HepG2 (cell line): Measurements from ENCODE around the gene NUDCD3. TPM values are rescaled to one million over a fixed set of nuclear protein-coding genes. Genes with fewer than 3 reads are reported as not detected.

ENCODE experiments used
- ATAD3A ChIP-seq: sonication (generic); formaldehyde crosslinking; IDR thresholded peaks from 2 replicates; pipeline ENCODE4 v1.4.0; 2020; ENCODE audit warnings: missing genetic modification reagents
- DMTF1 ChIP-seq: sonication (generic); formaldehyde crosslinking; IDR thresholded peaks from 2 replicates; pipeline ENCODE4 v1.4.0; 2020; ENCODE audit warnings: mild to moderate bottlenecking, missing genetic modification reagents
- KDM1A ChIP-seq: IDR thresholded peaks from 2 replicates; pipeline ENCODE4 v1.6.1; 2016; ENCODE audit warnings: missing compliant biosample characterization
- PRPF4 ChIP-seq: fragments of 200-400 bp; formaldehyde crosslinking; IDR thresholded peaks from 2 replicates; pipeline ENCODE4 v1.6.1; 2016; ENCODE audit warnings: low read length, low read depth; ENCODE audit not compliant: poor library complexity, severe bottlenecking
- SRSF9 ChIP-seq: fragments of 200-400 bp; formaldehyde crosslinking; IDR thresholded peaks from 2 replicates; pipeline ENCODE4 v1.6.1; 2018; ENCODE audit warnings: borderline replicate concordance, mild to moderate bottlenecking, low read depth, low read length; ENCODE audit not compliant: insufficient read depth, poor library complexity, severe bottlenecking
- TCF7L2 ChIP-seq: IDR thresholded peaks from 2 replicates; pipeline ENCODE4 v1.6.1; 2011; ENCODE audit warnings: mild to moderate bottlenecking, low read depth, low read length, moderate library complexity
- THAP8 ChIP-seq: sonication (generic); formaldehyde crosslinking; IDR thresholded peaks from 2 replicates; pipeline ENCODE4 v1.5.1; 2020; ENCODE audit warnings: missing genetic modification reagents, mild to moderate bottlenecking, borderline replicate concordance
- TIGD3 ChIP-seq: sonication (generic); formaldehyde crosslinking; IDR thresholded peaks from 2 replicates; pipeline ENCODE4 v1.5.1; 2020; ENCODE audit warnings: mild to moderate bottlenecking, missing genetic modification reagents, borderline replicate concordance
- ZFP41 ChIP-seq: sonication (generic); formaldehyde crosslinking; IDR thresholded peaks from 2 replicates; pipeline ENCODE4 v1.4.0; 2020; ENCODE audit warnings: mild to moderate bottlenecking, missing genetic modification reagents, borderline replicate concordance
- ZHX1 ChIP-seq: sonication (generic); formaldehyde crosslinking; IDR thresholded peaks from 2 replicates; pipeline ENCODE4 v1.8.1; 2022; ENCODE audit warnings: low read depth, mild to moderate bottlenecking, missing genetic modification reagents
- ZKSCAN1 ChIP-seq: fragments of 150-350 bp; IDR thresholded peaks from 2 replicates; pipeline ENCODE4 v1.6.1; 2014; ENCODE audit warnings: low read length
- ZNF33A ChIP-seq: sonication (generic); formaldehyde crosslinking; IDR thresholded peaks from 2 replicates; pipeline ENCODE4 v1.5.1; 2020; ENCODE audit warnings: missing genetic modification reagents, mild to moderate bottlenecking, moderate library complexity, borderline replicate concordance
- polyA plus RNA-seq, 8 experiments: library from polyadenylated mRNA; depleted of rRNA in 3 of 8; stranded (reverse) in 7 of 8; unstranded in 1 of 8; fragments of >200 nt; fragmentation: Illumina TruSeq in 4 of 8; extraction: Trizol in 4 of 8; gene quantifications; 2 replicates each; pipeline versions ENCODE4 v1.2.1 to v1.2.3, GENCODE V29; 2011 to 2016; ENCODE audit warnings: low read depth in 4 of 8, missing spikeins in 1 of 8, mixed read lengths in 1 of 8; ENCODE audit not compliant: insufficient read depth in 1 of 8
- total RNA-seq, 5 experiments: library from RNA; depleted of rRNA; stranded (reverse); fragments of >200 nt; fragmentation: Illumina TruSeq; extraction: Trizol; gene quantifications; 2 replicates each; pipeline ENCODE4 v1.2.3, GENCODE V29; 2016; ENCODE audit warnings: low read depth in 1 of 5
- TF ChIP-seq, protein P1 (sequence below): sonication (generic); formaldehyde crosslinking; IDR thresholded peaks from 2 replicates; pipeline ENCODE4 v1.5.0; 2020; ENCODE audit warnings: missing genetic modification reagents
- TF ChIP-seq, protein P2 (sequence below): sonication (generic); formaldehyde crosslinking; IDR thresholded peaks from 2 replicates; pipeline ENCODE4 v1.4.0; 2020; ENCODE audit warnings: missing genetic modification reagents, borderline replicate concordance

NUDCD3 gene
- total and polyA plus RNA-seq, 2 of the 13 experiments (the other 11 are each of a cell fraction or from before 2014, with no cell fraction given): 20.8 to 49.9 TPM

DNA sequence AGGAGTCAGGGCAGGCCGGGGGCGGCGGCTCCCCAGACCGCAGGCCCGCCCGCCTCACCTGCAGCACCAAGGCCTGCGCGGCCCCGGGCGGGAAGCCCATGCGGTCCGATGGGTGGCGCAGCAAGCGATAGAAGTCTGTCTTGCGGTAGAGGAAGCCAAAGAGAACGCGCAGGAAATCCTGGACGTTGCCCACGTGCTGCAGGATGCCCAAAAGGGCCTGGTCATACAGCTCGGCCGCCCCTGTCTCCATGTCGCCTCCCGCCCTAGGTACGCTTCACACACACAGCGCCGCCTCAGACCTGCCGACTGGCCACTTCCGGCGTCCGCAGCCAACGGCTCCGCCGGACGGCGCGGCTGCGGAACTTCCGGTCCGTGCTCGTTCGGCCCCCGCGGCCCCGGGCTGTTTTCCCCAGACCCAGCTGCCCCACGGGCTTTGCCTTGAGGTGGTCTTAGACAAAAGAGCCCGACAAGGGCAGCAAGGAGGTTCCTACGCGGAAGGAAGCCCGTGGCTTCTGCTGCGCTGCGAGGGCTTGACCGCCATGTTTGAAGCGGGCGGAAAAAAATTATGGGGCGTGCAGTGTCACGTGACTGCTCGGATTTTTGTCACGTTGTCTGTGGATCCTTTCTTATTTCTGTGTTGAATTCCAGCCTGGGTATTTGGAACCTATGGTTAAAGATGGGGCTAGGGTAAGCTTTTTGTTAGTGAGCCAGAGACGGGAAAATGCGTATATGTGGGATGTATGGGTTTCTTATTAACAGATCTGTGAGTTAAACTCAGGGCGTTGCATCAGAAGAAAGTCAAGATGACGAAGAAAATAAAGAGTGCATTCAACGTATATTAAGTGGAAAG lies at the start of gene NUDCD3 (continued):
- TF ChIP-seq ZHX1 (CRISPR knock-in tag) (peak; percentile 67; the same call in 1 of the 2 replicates), ZNF33A (CRISPR knock-in tag) (no peak; the same call in 1 of the 2 replicates), ZFP41 (CRISPR knock-in tag) (0 out of 2 replicates have a peak, but pooled peaks have one; percentile 34), DMTF1 (CRISPR knock-in tag) (no peak), PRPF4 (no peak), ZKSCAN1 (no peak), KDM1A (CRISPR knock-in tag) (no peak), SRSF9 (no peak), TCF7L2 (no peak), ATAD3A (CRISPR knock-in tag) (no peak), THAP8 (CRISPR knock-in tag) (0 out of 2 replicates have a peak, but pooled peaks have one; percentile 67), TIGD3 (CRISPR knock-in tag) (no peak)
- TF ChIP-seq, protein P1, sequence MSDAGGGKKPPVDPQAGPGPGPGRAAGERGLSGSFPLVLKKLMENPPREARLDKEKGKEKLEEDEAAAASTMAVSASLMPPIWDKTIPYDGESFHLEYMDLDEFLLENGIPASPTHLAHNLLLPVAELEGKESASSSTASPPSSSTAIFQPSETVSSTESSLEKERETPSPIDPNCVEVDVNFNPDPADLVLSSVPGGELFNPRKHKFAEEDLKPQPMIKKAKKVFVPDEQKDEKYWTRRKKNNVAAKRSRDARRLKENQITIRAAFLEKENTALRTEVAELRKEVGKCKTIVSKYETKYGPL (CRISPR knock-in tag): 0 out of 2 replicates have a peak, but pooled peaks have one; percentile 33
- TF ChIP-seq, protein P2, sequence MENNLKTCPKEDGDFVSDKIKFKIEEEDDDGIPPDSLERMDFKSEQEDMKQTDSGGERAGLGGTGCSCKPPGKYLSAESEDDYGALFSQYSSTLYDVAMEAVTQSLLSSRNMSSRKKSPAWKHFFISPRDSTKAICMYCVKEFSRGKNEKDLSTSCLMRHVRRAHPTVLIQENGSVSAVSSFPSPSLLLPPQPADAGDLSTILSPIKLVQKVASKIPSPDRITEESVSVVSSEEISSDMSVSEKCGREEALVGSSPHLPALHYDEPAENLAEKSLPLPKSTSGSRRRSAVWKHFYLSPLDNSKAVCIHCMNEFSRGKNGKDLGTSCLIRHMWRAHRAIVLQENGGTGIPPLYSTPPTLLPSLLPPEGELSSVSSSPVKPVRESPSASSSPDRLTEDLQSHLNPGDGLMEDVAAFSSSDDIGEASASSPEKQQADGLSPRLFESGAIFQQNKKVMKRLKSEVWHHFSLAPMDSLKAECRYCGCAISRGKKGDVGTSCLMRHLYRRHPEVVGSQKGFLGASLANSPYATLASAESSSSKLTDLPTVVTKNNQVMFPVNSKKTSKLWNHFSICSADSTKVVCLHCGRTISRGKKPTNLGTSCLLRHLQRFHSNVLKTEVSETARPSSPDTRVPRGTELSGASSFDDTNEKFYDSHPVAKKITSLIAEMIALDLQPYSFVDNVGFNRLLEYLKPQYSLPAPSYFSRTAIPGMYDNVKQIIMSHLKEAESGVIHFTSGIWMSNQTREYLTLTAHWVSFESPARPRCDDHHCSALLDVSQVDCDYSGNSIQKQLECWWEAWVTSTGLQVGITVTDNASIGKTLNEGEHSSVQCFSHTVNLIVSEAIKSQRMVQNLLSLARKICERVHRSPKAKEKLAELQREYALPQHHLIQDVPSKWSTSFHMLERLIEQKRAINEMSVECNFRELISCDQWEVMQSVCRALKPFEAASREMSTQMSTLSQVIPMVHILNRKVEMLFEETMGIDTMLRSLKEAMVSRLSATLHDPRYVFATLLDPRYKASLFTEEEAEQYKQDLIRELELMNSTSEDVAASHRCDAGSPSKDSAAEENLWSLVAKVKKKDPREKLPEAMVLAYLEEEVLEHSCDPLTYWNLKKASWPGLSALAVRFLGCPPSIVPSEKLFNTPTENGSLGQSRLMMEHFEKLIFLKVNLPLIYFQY (CRISPR knock-in tag): no peak
